UCSD-AML1 (cell line): ENCODE data around the gene GLRX.

Experiments used
- DNase-seq: peaks from one replicate; lab custom pipeline; 2025; ENCODE audit not compliant: unreplicated experiment; lab: John Stamatoyannopoulos, UW

GLRX gene

DNA sequence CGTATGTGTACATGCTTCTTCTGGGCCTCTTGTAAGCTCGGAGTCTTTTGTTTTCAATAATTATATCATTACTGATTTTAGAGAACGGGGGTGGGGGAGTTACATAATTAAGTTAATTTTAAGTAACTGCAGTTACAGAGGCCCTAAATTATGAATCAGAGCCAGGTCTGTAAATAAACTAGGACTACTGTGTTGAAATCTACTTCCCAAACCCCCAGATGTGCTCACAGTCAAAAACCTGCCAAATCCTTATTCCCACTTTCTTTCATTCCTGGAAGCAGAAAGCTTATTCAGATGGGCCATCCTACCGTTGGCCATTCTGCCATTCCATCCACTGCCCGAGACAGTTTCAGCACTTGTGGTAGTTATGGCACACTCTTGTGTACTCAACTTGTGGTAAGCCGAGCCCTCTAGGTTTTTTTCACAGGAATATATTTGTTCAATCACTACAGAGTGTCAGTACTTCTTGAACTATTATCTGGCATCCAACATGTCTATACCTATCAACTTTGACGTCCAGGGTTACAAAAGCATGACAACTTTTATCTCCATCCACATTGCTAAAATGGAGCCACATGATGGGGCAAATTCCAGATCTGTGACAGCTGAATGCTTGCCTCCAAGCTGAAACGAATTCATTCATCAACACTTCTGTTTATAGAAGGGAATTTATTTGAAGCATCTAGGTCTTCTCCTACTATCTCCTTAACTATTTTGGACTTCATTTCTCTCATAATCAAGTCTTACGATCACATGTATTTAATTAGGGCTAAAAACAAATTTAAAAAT, 37.8 kb downstream of the GLRX start:
- no peak for DNase-seq

DNA sequence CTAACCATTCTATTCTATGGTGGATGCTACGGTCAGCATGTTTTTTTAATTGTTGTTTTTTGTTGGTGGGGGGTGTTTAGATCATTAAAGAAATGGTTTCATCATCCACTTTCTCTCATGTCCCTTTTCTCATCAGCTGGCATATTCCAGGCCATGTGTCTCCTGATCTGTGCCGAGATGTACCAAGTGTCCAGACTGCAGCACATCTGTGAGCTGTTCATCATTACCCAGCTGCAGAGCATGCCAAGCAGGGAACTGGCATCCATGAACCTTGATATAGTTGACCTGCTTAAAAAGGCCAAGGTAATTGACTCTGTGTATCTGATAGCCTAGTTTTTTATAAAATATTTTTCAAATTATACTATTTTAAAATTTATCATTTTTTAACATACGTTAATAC, 38.9 kb downstream of the GLRX start:
- no peak for DNase-seq

DNA sequence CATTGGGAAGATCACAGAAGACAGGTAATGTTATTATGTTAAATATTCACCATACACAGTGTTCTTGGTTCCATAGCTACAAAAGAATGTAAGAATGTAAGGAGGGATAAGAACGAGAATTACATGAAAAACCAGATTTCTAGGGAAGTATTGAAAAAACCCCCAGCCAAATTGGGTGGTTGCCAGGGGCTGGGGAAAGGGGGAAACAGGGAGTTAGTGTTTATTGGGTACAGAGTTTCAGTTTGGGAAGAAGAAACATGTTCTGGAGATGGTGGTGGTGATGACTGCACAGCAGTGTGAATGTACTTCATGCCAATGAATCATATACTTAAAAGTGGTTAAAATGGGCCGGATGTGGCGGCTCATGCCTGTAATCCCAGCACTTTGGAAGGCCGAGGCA, 40.3 kb downstream of the GLRX start:
- no peak for DNase-seq

DNA sequence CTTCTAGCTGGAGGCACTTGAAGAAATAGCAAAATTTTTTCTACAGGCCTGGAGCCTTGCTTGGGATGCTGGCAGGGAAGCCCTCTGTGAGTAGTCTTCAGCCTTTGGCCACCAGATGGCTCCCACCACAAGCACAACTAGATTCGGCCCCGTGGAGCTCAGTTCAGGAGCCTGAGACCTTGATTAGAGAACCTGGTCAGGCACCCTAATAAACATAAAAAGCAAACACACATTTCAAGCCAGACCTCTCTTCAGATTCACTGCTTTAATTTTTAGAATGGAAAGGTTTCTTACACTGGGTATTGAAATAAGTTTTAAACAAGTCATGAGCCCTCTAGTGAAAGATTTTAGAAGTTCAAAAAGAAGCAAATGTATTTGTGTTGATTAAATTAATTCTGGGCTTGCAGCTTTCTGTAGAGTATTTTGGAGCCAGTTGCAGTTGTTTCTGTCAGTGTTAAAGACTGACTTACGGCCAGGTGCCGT, 41.4 kb downstream of the GLRX start:
- peak; percentile 67 for DNase-seq

DNA sequence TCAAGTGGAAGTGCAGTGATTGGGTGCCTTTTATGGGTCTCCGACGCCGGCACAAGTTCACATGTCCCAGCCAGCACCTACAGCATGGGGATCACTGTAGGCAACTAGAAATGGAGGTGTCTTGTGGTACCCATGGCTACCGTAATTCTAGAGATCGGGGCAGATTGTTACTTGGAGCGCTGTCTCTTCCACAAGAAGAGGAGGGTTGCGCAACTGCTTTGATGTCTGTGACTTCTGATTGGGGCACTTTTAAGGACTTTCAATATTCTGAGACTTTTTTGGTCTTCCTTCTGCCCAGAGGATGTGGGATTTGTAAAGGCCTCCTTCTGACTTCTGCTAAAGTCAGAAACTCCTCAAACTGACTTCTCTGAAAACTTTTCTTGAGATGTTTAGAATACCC, 41.9 kb downstream of the GLRX start:
- no peak for DNase-seq

DNA sequence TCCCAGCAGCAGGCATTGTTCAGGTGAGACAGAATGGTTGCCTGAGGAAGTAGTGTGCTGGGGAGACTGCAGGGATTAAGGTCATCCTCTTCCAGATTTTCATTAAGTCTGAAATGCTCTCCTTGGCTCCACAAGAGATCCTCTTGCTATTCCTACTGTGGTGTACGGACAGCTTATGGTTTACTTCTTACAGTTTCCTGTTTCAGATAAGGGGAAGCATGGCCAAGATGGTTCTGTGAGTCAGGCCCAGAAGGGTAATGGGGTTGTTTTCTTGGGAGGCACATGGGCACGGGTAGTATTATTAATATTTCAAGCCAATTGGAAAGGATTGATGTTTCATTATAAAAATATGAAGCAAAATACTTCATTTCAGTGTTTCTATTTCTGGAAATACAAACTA, 42.9 kb downstream of the GLRX start:
- DNase-seq = no peak

DNA sequence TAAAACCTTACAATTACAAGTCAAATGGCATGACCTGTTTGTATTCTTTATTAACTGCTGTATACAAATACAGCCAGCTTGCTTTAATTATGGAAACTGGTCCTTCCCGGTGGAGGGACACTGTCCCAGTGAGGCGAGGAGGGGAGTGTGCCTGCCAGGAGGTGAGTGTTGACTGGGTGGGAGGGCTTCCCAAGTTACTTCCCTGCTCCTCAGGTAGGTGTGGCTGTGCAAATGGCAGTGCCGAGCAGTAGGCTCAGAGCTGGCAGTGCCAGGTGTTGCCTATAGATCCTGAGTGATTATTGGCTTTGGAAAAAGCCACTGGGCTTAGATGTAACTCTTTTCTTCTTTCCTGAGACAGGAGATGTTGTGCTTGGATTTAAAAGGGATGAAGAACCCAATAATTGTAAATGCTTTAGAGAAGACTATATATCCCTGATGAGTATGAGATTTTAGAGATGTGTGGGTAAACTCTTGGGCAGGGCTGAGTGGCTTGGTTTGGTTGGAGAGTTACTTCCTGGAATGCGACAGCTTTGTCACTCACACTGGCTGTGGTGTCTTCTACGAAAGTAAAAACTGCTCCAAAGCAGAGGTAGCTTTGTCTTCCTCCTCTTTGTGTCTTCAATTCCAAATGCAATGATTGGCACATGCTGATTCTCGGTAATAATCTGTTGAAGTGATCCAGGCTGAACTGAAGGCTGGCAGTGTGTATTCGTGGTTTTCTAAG, 43.7 kb downstream of the GLRX start:
- DNase-seq = no peak

DNA sequence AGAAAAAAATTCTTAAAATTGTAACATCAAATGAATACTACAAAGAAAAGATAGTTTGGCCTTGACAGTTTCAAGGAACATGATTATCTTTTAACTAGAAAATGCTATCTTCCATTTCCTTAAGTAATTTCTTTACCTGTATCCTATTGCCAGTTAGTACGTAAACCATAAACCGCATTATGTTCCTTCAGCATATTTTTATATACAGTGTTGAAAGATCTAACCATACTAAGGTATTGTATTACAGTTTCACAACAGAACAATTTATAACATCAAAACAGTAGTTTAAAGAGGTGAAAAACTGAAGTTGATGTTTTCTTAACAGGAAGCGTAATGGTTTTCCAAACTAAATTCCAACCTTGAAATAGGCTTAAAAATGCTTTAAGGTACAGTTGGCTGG, 45.1 kb downstream of the GLRX start:
- no peak for DNase-seq

DNA sequence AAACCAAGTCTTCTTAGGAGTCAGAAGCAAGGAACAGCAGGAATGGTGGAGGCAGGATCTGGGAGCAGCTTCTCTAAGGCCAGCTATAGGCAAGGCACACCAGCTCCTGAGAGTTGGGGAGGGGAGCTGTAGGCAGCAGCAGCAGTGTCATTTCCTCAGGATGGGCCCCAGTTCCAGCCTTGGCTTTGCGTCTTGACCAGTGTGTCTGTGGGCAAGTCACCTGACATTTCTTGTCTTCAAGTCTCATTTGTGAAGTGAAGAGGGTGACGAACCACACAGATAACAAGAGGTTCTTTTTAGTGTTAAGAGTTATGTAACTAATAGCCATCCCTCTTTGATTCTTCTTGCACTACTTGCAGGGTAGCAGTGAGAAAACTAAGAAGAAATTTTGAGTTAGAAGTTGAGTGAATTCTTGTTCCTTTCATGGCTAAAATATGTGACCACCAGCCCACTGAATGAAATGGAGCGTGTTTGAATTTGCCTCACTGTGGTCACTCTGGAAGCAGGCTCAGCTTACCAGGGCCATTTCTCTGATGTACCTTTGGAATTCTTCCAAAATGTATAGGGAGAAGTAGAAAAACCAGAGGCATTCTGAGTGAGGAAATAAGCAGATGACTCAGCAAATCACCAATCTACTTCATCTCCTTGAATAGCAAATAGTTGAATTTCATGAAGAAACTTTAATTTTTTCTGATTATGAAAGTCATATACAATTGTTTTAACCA, 49.0 kb downstream of the GLRX start:
- DNase-seq = peak; percentile 38

DNA sequence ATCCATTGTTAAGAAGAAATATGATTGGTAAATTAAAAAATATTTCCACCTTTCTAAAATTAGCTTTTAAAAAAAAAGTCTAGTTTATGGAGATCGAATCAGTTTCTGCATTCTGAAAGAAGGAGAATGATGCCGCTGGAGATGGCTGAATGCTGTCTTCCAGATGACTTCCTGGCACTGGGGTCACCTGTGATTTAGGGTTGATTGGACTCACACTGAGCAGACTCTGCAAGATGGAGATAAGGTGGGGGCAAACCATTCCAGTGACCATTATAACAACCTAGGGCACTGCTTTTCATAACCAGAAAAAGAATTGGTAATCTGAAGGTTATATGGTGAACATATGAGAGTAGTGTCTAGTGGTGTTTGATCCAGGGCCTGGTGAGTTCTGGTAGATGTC, 50.6 kb downstream of the GLRX start:
- no peak for DNase-seq

DNA sequence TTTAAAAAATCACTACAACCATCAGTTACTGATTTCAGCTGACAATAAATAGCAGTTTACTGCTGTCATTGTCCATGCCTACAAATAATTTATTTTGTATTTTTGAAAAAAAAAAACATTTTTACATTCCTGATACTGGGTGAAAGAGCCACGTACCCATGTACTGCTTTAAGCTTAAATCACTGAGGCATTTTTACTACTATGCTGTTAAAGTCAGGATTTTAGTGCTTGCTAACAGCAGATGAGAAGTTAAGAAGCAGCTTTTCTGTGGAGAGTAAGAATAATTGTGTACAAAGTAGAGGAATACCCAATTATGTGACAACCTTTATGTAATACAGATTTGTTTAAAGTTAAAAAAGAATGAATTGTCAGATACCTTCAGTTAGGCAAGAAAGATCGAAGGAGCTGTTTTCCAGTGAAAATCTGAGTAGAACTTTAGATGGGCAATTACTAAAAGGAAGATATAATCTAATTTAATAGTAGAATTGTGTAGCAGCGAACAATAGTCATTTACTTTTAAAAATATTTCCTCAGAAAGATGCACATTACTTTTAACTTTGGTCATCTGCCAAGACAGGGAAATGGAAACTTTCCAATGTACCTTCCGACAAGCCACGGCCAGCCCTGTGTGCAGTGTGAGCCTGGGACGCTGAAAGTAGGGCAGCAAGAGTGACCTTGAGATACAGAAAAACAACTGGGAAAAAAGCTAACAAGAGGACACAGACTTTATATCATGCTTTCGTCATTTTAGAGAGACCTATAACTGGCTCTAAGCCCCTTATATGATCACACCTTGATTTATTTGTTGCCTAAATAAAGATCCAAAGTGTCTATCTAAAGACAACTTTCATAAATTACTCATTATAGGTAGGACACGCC, 51.5 kb downstream of the GLRX start:
- DNase-seq = no peak

DNA sequence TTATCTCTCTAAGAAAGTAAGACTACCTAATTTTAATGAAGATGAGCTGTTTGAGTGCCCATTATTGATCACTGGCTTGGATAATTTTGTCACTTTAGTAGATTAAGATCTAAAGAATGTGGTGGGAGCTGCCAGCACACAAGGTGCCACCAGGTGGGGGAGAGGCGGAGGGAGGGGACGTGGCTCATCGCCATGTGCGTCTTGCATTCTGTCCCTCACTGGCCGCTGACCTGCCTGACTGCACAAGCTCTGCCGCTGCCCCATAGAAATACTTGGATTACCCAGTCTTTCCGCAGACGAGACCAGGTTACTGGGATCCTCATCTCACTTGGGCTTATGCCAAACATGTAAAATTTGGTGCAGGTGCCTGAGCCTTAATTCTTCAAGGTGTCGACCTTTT, 53.8 kb downstream of the GLRX start:
- DNase-seq = no peak

DNA sequence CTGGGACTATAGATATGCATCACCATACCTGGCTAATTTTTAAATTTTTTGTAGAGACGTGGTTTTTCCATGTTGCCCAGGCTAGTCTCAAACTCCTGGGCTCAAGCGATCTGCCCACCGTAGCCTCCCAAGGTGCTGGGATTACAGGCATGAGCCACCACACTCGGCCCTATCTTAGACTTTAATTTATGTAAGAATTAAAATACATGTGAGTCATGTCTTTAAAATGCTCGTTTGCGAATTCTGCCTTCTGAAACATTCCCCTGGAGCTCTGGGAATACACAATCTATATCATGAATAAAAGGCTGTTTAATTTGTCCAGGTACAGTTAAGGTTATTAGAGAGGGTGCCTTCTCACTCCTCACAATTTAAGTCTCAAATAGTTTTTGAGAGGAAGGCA, 58.6 kb downstream of the GLRX start:
- DNase-seq = no peak
